Calu3 (cell line): Measurements from ENCODE around the gene RABGGTB. TPM values are rescaled to one million over a fixed set of nuclear protein-coding genes. Genes with fewer than 3 reads are reported as not detected.

ENCODE experiments used
- BruUV-seq: library from RNA; stranded (reverse); fragments of 400-500 nt; replicated peaks from 2 replicates; lab custom pipeline; 2021; lab: Mats Ljungman, UMichigan
- CTCF ChIA-PET: fragments of 300-600 bp; sonication (Branson Sonifier 250); formaldehyde crosslinking; loops from one replicate; lab custom pipeline; 2022; ENCODE audit warnings: antibody characterized with exemption; lab: Charles Lee
- DNase-seq: peaks from one replicate; pipeline ENCODE4 v3.0.0; 2022
- H3K27ac Mint-ChIP-seq: one replicate; pipeline ENCODE4 v1.8.0; 2022; ENCODE audit warnings: mixed read lengths; ENCODE audit not compliant: unreplicated experiment
- H3K27me3 Mint-ChIP-seq: one replicate; pipeline ENCODE4 v1.8.0; 2022; ENCODE audit warnings: mixed read lengths; ENCODE audit not compliant: unreplicated experiment
- H3K36me3 Mint-ChIP-seq: one replicate; pipeline ENCODE4 v1.8.0; 2022; ENCODE audit warnings: mild to moderate bottlenecking, moderate library complexity, mixed read lengths; ENCODE audit not compliant: insufficient read depth, unreplicated experiment
- H3K4me1 Mint-ChIP-seq: one replicate; pipeline ENCODE4 v1.8.0; 2022; ENCODE audit warnings: mild to moderate bottlenecking, low read depth, mixed read lengths; ENCODE audit not compliant: unreplicated experiment
- H3K4me3 Mint-ChIP-seq: one replicate; pipeline ENCODE4 v1.8.0; 2022; ENCODE audit warnings: mild to moderate bottlenecking, low read depth, moderate library complexity, mixed read lengths; ENCODE audit not compliant: unreplicated experiment
- H3K9me3 Mint-ChIP-seq: one replicate; pipeline ENCODE4 v1.8.0; 2022; ENCODE audit warnings: low read depth, mixed read lengths; ENCODE audit not compliant: unreplicated experiment
- intact Hi-C: fragments of 100-400 bp; cut with micrococcal nuclease; formaldehyde crosslinking; loops from one replicate; pipeline ENCODE4 v1.10.0; 2022; ENCODE audit not compliant: unreplicated experiment
- total RNA-seq: library from RNA; stranded (reverse); gene quantifications from 2 replicates; pipeline ENCODE4 v1.2.3, GENCODE V29; 2022
- TF ChIP-seq, protein P1 (sequence below): fragments of 200-600 bp; IDR thresholded peaks from one replicate; pipeline ENCODE4 v1.8.0; 2022; ENCODE audit warnings: antibody characterized with exemption; ENCODE audit not compliant: unreplicated experiment

Gene RABGGTB
- total RNA-seq, 1 experiment from 2014 or later = 105 TPM

DNA sequence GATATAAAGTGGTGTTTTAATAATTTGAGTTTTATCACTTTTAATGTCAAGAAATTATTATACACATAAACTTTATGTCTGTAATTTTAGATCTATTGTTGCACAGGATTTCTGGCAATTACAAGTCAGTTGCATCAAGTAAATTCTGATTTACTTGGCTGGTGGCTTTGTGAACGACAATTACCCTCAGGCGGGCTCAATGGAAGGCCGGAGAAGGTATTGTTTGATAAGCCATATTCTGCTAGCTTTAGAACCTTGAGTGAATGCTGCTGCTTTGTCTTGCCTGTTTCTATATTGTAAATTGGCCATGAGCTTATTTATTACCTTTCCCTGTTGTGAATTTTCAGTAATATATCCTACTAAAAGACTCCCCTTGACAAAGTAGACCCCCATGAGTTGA, 6.0 kb downstream of the RABGGTB start:
- CTCF ChIA-PET = no interaction called here
- Mint-ChIP-seq H3K9me3 (no peaks in the 10 kb centered on the region), H3K27ac (no peak overlapping the region), H3K4me3 (no peak overlapping the region), H3K4me1 (peaks cover 29% of the 10 kb centered on the region), H3K36me3 (peaks cover 93% of the 10 kb centered on the region), H3K27me3 (no peaks in the 10 kb centered on the region)
- intact Hi-C loops = no loop called here
- TF ChIP-seq, protein P1, sequence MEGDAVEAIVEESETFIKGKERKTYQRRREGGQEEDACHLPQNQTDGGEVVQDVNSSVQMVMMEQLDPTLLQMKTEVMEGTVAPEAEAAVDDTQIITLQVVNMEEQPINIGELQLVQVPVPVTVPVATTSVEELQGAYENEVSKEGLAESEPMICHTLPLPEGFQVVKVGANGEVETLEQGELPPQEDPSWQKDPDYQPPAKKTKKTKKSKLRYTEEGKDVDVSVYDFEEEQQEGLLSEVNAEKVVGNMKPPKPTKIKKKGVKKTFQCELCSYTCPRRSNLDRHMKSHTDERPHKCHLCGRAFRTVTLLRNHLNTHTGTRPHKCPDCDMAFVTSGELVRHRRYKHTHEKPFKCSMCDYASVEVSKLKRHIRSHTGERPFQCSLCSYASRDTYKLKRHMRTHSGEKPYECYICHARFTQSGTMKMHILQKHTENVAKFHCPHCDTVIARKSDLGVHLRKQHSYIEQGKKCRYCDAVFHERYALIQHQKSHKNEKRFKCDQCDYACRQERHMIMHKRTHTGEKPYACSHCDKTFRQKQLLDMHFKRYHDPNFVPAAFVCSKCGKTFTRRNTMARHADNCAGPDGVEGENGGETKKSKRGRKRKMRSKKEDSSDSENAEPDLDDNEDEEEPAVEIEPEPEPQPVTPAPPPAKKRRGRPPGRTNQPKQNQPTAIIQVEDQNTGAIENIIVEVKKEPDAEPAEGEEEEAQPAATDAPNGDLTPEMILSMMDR = no peak
- BruUV-seq = no TSS peak
- DNase-seq = no peak

DNA sequence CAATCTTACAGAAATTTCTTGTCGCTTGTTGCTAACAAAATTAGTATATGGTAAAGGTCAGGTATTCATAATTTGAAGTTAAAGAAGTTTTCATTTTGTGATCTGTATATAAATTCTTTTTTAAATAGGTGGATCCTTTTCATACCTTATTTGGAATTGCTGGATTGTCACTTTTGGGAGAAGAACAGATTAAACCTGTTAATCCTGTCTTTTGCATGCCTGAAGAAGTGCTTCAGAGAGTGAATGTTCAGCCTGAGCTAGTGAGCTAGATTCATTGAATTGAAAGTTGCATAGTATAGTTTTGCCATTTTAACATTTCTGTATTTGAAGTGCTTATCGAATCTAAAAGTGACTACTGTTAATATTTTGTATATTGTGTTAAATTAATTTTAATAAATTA, 8.3 kb downstream of the RABGGTB start:
- Mint-ChIP-seq H3K27ac (no peak overlapping the region), H3K4me1 (peaks cover 24% of the 10 kb centered on the region), H3K27me3 (no peaks in the 10 kb centered on the region), H3K36me3 (peaks cover 81% of the 10 kb centered on the region), H3K4me3 (no peak overlapping the region), H3K9me3 (no peaks in the 10 kb centered on the region)
- no TSS peak for BruUV-seq
- CTCF ChIA-PET = no interaction called here
- no peak for DNase-seq
- intact Hi-C loops = no loop called here
- TF ChIP-seq, protein P1 = no peak

DNA sequence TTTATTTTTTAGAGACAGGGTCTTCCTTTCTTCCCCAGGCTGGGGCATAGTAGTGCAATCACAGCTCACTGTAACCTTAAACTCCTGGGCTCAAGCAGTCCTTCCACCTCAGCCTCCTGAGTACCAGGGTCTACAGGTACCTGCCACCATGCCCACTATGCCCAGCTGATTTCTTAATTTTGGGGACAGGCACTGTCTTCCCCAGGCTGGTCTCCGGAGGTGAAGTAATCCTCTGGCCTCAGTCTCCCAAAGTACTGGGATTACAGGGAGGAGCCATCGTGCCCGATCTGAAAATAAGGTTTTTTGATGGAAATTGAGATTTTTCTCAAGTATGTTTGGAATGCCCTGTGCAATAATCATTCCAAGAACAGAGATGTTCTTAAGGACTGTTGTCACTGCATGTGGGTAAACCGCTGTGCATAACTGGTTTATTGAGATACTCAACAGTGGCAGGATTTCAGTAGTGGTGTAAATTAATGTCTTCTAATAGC, 9.7 kb downstream of the RABGGTB start:
- Mint-ChIP-seq H3K4me1 (peaks cover 11% of the 10 kb centered on the region), H3K27ac (no peak overlapping the region), H3K4me3 (no peak overlapping the region), H3K36me3 (peaks cover 72% of the 10 kb centered on the region), H3K9me3 (no peaks in the 10 kb centered on the region), H3K27me3 (no peaks in the 10 kb centered on the region)
- no peak for DNase-seq
- no TSS peak for BruUV-seq
- intact Hi-C loops = no loop called here
- CTCF ChIA-PET = no interaction called here
- TF ChIP-seq, protein P1 = no peak

DNA sequence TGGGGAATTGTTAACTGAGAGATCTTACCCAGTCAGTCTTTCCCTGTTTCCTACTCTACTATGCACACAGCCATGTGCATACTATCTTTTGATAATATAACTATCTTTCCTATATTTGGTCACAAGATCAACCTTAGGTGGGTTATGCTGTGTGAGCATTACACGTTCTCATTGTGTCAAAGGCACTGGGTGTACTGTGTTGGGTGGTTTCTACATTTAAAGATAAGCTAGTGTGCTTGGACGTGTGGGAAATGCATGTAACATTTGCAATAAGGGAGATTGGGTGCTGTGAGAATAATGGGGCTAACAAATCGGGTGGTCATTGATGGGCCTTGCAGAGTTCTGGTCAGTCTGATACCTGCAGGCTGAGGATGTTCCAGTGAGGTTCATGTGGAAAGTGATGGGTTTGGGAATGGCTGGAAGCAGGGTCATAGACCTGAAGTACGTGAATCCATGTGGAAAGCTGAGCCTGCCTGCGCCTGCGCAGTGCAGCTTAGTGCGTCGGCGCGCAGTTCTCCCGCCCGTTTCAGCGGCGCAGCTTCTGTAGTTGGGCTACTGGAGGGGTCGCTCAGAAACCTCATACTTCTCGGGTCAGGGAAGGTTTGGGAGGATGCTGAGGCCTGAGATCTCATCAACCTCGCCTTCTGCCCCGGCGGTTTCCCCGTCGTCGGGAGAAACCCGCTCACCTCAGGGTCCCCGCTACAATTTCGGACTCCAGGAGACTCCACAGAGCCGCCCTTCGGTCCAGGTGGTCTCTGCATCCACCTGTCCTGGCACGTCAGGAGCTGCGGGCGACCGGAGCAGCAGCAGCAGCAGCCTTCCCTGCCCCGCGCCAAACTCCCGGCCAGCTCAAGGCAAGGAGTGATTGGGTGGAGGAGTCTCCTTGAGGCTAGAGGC, 10.6 kb downstream of the RABGGTB start, which contains the start of gene MSH4:
Gene MSH4, plus strand, starts transcription at position 507 of the 897 bp plus-strand sequence. Its CDS starts 104 bp downstream, at position 611.
- TF ChIP-seq, protein P1 = no peak
- intact Hi-C loops = no loop called here
- Mint-ChIP-seq H3K27ac (peak within 1 kb of the TSS; percentile 68), H3K36me3 (peaks cover 63% of the 10 kb centered on the region), H3K27me3 (no peaks in the 10 kb centered on the region), H3K9me3 (no peaks in the 10 kb centered on the region), H3K4me1 (peaks cover 2% of the 10 kb centered on the region), H3K4me3 (peak within 1 kb of the TSS; percentile 37)
- no TSS peak for BruUV-seq
- DNase-seq = no peak
- CTCF ChIA-PET = no interaction called here
